Activated CD4-positive, alpha-beta T cell treated with anti-CD3 and anti-CD28 coated beads, Interleukin-2, Interleukin-6, amounts not matched to agents 100 ng/mL and 50 ng/mL, durations not matched to agents 16 hours and 8 hours (primary cell): ENCODE data around the gene IQCK.

Experiments used
- DNase-seq: peaks from one replicate; pipeline ENCODE4 v3.0.0-alpha.2; 2020

The IQCK gene

GRCh38 chr16:19722269-19722952, 4.3 kb downstream of the IQCK start:
- DNase-seq, result no peak

- DNase-seq, result no peak
Observed at GRCh38 chr16:19722981-19723380, 4.9 kb downstream of the IQCK start.

DNA sequence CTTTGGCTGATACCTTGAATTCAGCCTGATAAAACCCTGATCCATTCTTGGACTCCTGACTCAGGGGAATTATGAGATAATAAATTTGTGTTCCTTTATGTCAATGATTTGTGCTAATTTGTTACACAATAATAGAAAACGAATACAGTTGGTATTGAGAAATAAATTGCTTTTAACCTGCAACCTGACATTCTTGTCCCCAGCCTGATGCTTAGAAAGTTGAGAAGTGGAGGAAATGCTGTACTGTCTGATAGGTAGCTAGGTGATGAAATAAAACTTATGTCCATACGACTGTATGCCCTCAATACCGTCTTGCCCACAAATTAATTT, 10.5 kb downstream of the IQCK start:
- DNase-seq, result no peak

DNA sequence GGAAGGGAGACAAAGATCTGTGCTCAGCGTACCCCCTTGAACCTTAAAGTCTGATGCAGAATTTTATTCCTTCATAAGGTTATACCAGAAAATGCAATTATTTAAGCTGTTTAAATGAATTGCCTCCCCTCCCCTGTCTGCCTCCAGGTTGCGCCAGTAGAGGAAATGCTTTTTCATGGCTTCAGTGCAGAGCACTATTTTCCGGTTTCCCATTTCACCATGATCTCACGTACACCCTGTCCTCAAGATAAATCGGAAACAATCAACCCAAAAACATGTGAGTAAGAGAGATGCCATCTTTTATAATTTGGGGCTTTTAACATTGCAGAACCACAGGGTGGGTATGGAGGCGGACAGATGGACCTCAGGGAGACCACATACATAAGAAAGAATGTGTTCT, 15.5 kb downstream of the IQCK start:
- no peak for DNase-seq

GRCh38 chr16:19735074-19735867, 17.2 kb downstream of the IQCK start:
- no peak for DNase-seq

GRCh38 chr16:19737306-19738038, 19.4 kb downstream of the IQCK start:
- no peak for DNase-seq

GRCh38 chr16:19741354-19741753, 23.3 kb downstream of the IQCK start:
- no peak for DNase-seq

DNA sequence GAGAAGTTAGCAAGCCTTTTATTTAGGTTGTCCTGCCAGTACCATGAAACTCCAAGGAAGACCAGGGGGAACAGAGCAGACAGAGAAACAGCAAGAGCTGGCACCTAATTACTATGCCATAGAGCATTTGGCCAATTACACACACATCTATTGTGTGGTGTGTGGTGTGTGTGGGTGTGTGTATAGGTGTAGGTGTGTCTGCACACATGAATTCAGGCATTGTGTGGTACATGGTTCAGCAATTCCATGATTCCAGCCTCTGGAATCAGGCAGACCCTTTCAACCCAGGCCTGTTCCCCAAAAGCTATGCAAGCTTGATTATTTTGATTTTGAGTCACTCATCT, 25.7 kb downstream of the IQCK start:
- no peak for DNase-seq

- no peak for DNase-seq
Observed at GRCh38 chr16:19744670-19745069, 26.6 kb downstream of the IQCK start.

GRCh38 chr16:19745286-19746010, 27.4 kb downstream of the IQCK start:
- DNase-seq, result no peak

DNA sequence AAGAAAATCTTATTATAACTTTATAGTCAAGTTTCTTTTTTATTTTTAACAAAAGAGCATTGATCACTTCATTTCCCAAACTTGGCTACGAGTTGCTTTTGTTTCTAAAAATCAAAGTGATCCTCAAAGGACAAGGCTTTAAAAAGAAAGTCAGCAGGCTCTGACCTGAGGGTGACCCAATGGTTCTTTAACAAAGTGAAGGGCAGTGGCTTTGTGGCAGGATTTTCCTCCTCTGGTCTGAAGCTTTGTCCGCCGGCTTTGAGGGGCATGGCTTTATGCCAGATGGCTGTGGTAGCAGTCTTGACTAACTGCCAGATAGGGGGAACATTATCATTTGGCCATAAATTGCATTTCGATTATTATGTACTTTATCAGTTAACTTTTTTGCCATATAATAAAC, 28.5 kb downstream of the IQCK start:
- no peak for DNase-seq

GRCh38 chr16:19748389-19749168, 30.5 kb downstream of the IQCK start:
- DNase-seq, result no peak

DNA sequence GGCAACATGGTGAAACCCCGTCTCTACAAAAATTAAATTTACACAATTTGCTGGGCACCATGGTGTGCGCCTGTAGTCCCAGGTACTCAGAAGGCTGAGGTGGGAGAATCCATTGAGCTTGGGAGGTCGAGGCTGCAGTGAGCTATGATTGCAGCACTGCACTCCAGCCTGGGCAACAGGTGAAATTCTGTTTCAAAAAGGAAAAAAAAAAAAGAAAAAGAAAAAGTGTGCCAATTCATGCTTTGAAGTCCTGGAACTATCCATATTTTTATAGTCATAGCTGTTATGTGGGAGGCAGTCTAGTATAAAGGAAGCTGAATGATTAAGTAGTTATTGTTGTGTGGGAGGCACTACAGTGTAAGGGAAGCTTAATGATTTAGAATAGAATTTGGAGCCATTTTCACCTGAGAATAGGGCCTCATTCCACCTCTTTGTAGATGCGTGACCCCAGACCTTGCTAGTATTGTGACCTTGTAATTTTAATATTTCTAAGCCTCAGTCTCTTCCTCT, 31.6 kb downstream of the IQCK start:
- DNase-seq, result no peak

DNA sequence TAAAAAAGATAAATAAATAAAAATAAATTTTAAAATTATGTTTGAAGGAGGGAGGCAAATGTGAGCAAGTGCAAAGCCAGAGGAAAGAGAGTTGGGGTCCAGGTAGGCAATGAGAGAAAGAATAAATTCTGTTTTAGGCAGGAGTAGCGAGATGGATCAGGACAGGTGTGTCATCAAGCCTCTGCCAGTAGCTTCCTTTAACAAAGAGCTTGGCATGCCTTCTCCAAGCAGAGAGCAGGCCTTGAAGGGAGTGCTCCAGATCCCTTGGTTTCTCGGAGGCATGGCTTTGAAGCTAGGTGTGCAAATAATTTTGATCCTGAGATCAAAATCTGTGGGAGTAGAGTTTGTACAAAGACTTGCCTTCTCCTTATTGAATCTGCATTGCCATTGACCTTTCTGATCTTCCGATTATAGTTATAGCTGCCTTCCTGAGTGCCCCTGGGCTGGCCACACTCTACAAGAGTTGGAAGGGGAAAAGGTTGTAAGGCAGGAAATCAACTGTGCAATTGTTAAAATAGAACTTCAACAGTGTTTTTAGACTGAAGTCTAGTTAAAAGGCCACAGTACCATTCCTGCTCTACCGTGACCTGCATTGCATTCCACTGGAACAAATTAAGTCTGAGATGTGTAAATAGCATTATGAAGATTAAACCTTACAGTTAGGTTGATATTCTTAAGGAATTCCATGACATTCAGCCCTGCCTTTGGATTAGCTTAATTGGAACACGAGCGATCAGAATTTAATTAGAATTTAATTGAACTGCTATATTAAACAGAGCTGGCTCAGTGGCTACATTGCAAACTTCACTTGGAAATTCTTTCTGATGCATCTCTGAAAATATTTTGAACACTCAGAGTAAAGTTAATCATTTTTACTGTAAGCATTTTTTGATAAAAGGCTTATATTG, 33.7 kb downstream of the IQCK start:
- DNase-seq, result no peak

GRCh38 chr16:19753815-19754643, 36.0 kb downstream of the IQCK start:
- no peak for DNase-seq

DNA sequence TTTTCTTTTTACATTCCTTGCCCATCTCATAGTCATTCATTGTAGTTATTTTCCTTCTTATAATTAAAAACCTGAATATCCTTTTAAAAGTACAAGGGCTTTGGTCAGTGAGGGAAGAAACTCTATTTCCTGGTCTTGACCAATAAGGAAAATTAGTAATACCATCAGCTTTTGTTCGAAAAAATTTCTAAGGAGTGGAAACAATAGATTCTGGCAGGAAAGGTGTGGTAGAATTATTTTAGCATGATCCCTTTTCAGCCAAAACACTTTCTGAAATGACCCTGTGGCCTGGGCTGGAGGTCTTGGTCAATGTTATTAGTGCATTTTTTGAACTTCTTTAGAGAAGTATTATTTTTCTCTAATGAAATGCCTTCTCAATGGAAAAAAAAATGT, 36.6 kb downstream of the IQCK start:
- DNase-seq, result no peak

GRCh38 chr16:19755268-19755667, 37.2 kb downstream of the IQCK start:
- DNase-seq, result no peak

DNA sequence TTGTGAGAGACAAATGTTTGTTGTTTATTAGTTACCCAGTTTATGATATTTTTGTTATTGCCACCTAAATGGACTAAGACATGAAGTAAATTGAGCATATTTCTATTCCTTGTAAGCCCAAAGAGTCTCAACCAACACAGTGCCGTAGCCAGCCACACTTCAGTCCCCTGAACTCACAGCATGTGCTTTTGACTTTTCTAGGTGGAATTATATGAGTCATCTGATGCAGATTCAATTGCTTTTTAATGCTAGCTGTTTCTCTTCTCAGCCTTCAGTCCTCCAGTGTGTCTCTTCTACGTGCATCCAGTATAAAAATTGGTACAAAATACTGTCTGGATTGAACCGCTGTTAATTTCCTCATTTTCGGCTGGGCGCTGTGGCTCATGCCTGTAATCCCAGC, 39.0 kb downstream of the IQCK start:
- no peak for DNase-seq

DNA sequence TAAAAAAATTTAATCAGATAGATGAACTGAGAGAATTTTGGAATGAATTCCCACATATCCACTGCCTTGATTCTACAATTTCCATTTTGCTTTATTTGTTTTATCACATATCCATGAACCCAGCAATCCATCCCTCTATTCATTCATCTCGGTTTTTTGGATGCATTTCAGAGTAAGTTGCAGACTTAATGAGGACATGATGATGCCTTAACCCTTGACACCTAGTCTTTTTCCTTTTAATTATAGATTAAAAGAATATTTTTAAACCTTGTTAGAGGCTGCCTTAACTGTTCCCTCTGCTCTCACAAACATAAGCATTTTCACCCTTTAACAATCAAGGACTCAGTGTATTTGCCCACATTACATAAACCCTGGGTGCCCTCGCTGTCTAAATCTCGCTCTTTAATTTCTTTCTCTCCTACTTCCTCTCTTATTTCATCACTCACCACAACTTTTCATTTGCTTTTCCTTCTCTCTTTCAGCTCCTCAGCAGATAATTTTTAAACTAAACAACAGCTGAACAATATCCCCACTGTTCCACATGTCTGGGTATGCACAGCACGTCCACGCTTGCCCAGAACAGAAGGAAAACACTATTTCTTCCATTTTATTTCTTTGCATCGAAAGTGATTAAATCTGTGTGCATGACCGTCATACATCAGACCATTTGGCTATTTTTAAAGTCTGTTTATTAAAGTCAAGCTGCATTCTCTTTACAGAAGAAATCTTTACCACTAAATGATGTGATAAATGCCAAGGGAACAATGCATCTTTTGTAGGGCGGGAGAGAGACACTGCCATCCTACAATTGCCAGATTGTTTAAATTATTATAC, 39.9 kb downstream of the IQCK start:
- no peak for DNase-seq
